Measurements from ENCODE around the gene GPR26.

DNA sequence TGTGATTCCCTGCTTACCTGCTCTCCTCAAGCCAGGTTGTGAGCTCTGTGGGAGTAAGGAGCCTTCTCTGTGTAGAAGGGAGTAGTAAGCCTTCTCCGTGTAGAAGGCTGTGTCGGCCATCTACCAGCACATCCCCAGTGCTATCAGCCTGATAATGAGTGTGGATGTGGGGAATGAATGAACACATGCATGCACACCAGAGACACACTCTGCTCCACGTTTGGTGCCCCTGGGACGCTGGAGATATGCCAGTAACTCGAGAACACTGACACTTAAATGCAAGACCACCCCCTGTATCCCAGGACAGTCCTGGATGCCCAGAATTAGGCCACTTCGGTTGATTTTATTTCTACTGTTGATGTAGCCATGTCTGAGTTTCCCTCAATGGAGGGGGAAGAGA, 21.1 kb upstream of the GPR26 start:
- TF ChIP-seq GATA2 (IDR thresholded peaks at IDR 0.05; ENCODE audit: low read depth, low read length) (no peak), GATA3 (IDR thresholded peaks at IDR 0.05; ENCODE audit: low read depth, low read length) (no peak)
